Activated T-cell treated with anti-CD3 and anti-CD28 coated beads for 24 hours (primary cell): ENCODE measurements around the gene FOSL2.

Experiments used
- DNase-seq: peaks from one replicate; pipeline ENCODE4 v3.0.0-alpha.2; 2020; ENCODE audit warnings: low read depth

The FOSL2 gene

DNA sequence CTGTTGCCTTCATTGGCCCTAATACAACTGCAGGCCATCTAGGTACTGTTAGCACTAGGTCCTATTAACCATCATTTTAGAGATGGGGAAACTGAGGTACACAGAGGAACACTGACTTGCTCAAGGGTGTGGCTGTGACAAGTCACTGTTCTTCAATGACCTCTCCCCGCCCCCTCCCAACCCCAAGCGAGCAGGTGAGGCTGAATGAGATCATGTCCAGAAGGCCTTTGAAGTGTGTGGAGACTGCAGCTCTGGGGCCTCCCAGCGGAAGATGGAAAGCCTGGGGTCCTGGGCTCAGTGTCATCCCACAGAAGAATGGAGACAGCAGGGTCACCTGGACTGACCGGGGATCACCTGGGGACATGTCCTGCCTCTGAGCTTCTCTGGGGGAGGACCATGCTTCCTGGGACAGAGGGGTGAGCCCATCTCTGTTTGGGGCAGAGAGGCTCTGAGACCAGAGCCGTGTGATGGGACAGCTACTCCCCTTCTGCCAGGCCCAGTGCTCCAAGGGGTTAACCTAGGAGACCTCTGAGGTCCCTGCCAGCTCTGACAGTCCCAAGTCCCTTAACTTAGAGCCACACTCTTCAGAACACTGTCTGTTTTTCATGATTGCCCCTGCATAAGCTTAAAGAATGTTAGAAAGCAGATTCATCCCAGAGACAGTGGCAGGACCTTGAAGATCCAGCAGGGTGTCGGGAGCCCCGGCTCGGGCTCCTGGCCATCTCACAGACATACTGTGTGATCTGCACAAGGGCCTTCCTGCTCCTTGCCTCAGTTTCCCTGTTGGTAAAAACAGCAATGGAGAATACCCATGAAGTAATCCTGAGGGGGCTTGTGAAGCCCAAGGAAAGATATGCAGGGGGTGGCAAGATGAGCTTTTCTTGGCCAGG lies 16.7 kb upstream of the FOSL2 start:
- no peak for DNase-seq

GRCh38 chr2:28377195-28377816 lies 15.4 kb upstream of the FOSL2 start:
- DNase-seq = no peak

- DNase-seq = no peak
Measured at GRCh38 chr2:28377984-28378678, 14.5 kb upstream of the FOSL2 start.

DNA sequence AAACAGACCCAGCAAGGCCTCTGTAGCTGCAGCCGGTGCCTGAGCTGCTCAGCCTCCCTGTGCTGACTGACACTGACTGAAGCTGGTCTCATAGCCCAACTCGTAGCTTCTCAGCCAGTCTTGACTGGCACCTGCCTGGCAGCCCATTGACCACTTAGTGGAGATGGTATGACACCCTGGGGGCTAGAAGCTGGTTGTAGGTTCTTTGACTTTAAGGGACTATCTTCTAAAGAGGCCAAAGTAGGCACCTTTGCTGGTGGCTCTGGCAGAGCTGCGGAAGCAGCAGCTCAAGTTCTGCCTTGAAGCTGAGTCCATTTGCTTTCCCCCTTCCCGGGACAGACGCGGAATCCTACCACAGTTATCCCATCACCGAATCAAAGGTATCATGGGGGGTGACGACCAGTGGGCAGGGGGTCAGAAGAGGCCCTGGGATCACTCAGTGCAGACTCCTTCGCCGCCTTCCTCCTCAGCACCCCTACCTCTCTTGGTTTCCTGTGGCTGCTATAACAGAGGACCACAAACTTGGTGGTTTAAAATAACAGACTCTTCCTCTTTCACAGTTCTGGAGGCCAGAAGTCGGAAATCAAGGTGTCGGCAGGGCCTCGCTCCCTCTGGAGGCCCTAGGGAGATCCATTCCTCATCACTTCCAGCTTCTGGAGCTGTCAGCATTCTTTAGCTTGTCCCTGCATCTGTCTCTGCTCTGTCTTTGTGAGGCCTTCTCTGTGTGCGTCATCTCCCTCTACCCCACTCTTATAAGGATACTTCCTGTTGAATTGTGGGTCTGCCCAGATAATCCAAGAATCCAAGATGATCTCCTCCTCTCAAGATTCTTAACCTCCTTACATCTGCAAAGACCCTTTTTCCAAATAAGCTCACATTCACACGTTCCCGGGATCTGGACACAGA lies 13.7 kb upstream of the FOSL2 start:
- no peak for DNase-seq

DNA sequence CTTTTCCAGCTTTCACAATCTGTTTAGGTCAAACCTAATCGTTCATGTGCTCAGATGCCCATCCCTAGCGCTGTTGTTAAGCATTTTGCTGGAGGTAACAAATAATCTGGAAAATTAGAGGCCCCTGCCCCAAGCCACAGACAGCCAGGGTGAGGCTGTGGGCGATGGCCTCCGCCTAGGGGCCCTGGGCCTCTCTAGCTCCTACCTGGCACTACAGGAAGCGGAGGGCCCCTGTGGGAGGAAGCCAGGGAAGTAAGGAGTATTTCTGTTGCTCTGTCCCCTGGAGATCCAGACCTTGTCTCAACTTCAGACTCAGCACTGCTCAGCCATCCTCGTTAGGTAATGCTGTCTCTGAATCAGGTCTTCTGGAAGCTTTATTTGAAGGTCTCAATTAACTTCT lies 12.4 kb upstream of the FOSL2 start:
- no peak for DNase-seq

DNA sequence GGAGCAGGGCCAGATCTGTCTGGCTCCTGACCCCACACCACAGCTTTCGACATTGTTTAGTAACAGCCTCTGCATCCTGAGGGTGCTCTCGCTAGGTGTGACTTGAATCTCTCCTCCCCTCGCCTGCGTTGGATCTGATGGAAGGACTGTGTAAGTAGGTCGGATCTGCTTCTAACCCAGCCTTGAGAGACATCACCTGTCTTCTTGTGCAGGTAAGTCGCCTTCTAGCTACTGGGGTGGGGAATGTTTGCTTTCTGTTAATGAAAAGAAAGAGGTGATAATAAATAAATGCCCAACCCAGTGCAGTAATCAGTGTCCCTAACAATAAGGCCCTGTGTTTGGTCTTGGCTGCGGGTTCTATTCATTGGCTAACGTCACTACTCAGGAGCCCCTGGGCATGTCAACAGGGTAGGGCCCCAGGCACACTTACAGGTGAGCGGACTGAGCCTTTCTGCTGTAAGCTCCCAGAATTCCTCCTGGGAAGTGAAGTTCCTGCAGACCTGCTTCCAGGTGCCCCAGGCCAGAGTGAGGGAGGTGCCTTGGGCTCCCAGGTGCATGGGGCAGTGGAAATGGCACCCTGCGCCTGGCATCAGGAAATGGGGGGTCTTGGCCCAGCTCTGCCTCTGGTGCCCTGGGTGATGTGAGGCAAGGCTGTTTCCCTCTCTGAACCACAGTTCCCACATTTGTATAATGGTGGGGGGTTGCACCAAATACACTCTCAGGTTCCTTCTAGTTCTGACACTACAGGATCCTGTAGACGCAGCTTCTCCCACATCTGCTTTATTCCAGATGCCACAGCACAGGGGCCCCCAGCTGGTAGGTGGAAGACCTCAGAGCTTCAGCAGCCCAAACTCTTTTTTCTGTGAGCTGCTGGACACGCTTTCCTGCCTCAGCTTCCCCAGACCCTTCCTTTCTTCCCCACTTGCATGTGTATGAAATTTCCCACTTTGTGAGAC lies 11.2 kb upstream of the FOSL2 start:
- DNase-seq = no peak

GRCh38 chr2:28382755-28383154 lies 9.9 kb upstream of the FOSL2 start:
- no peak for DNase-seq

- DNase-seq = no peak
Measured at GRCh38 chr2:28387082-28387960, 5.3 kb upstream of the FOSL2 start.

DNA sequence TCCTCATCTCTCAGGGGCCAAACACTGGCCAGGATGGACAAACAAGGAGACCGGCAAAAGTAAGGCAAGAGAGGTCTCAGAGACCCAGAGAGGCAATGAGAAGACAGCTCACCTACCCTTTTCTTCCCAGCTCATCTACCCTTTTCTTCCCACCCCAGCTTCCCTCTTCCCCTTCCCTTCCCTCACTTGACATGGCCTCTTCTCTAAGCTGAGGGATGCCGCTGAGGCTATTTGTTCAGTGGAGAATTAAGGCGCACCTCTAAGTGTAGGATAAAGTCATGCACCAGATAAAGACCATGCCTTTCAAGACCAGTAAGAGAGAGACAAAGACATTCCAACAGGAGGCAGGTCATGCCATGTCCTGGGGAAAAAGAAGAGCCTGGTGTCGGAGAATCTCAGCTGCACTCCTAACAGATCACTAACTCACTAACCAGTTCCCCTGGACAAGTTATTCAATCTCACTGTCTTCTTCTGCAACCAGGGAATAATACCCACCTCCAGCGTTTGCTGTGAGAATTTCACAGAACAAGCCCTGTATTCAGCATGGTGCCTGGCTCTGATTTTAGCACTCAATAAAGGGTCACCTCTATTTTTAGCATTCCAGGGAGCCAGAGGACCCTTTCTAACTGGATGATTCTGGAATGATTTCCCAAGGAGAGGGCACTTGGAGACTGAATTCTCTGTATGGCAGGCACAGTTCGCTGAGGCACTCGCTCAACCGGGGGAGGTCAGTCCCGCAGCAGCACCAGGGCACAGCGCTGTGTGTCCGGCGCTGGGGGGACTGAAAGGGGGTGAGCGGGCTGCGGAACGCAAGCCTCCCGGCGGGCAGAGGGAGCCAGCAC lies 3.0 kb upstream of the FOSL2 start:
- DNase-seq = no peak

GRCh38 chr2:28390241-28390745 lies 2.4 kb upstream of the FOSL2 start:
- DNase-seq = peak; percentile 88

DNA sequence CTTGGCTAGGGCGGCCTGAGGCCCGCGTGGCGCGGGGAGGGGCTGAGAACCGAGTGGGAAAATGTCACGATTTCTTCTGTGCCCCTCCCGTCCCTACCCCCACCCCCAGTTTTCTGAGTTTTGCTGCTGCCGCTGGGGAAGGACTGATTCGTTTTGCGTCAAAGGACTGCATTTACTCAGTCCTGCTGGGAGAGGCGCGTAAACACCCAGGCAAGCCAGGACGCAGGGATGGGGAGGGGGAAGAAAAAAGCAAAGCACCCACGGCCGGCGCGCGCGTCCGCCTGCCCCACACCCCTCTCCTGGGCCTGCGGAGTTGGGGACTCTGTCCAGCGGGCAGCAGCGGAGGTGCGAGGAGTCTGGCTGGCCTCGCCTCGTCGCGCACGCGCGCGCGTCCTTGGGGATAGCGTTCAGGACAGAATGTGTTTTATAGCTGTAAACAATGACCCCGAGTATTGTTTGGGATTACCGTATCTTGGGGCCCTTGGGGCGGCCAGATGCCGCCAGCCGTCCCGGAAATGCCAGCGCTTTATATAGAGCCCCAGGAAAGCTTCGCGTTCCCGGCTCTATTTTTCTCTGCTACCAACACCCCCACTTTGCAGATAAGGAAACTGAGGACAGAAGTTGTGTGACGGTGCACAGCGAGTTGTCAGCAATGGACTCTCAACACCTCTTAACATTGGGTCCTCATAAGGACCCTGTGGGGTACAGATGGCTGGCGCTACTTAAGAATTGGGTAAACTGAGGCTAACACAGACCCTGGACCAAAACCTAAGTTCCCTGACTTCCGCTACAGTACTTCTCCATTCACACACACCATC lies 1.7 kb upstream of the FOSL2 start:
- no peak for DNase-seq

DNA sequence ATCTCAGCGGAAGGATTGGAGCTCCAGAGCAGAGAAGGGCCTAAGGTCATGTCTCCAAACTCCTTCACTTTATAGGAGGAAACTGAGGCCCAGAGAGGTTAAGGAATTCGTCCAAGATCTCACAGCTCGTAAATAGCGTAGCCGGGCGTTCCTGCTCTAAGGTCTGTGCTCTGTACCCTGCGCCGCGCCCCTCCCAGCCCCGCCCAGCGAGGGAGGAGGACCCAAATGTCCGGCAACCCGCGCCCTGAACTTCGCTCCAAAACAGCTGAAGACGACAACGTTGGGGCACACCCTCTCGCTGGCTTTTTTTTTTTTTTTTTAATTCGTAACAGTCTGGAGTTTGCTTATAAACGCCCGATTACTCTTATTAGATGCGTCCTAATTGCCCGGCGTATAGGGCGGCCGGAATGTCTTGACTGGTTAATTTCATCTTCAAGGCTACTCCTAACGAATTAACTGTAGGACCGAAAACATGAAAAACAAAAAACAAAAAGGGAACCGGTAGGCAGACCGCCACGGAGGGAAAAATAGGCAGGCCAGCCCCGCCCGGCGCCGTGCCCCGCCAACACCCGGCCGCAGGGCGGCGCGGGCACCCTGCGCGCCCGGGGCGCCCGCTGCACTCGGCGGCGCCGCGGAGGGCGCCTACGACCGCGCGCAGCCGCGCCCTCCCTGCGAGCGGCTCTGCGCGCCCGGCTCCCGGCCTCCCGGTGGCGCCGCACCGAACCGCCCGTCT lies 928 bp upstream of the FOSL2 start:
- peak; percentile 51 for DNase-seq

DNA sequence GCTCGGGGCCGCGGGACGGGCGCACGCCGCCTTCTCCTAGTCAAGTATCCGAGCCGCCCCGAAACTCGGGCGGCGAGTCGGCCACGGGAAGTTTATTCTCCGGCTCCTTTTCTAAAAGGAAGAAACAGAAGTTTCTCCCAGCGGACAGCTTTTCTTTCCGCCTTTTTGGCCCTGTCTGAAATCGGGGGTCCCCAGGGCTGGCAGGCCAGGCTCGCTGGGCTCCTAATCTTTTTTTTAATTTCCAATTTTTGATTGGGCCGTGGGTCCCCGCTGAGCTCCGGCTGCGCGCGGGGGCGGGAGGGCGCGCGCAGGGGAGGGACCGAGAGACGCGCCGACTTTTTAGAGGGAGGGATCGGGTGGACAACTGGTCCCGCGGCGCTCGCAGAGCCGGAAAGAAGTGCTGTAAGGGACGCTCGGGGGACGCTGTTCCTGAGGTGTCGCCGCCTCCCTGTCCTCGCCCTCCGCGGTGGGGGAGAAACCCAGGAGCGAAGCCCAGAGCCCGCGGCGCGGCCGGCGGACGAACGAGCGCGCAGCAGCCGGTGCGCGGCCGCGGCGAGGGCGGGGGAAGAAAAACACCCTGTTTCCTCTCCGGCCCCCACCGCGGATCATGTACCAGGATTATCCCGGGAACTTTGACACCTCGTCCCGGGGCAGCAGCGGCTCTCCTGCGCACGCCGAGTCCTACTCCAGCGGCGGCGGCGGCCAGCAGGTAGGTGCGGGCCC lies 617 bp downstream of the FOSL2 start:
- DNase-seq = peak; percentile 43

DNA sequence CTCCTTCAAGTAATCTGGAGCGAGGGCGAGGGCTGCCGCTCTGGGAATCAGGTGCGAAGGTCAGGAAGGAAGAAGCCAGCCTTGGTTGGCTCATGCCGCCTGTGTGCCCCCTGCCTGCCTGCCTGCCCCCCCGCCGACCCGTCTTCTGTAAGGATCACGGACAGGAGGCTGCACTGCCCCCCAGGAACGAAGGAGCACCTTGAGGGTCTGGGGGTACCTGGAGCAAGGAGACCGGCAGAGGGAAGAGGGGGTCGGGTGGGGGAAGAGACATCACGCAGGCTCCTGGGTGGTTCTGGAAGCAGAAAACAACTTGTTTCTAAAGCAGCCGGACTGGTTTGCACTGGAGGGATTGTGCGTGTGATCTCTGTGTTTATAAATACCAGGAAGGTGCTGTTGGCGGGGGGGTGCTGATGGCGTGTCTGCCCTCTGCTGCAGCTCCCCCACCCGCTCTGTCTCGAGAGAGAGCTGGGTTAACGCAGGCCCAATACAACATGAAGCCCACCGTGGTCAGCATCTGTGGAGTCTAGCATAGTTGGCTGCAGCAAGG lies 1.7 kb downstream of the FOSL2 start:
- DNase-seq = no peak

GRCh38 chr2:28394997-28395333 lies 2.3 kb downstream of the FOSL2 start:
- DNase-seq = no peak
